ENCODE measurements around the gene RASGRP4.
"Not testable (repeated sequence)": the region's sequence is repeated elsewhere in the genome, so short reads cannot be mapped to it uniquely, and the experiment has no call there.

RASGRP4 gene

DNA sequence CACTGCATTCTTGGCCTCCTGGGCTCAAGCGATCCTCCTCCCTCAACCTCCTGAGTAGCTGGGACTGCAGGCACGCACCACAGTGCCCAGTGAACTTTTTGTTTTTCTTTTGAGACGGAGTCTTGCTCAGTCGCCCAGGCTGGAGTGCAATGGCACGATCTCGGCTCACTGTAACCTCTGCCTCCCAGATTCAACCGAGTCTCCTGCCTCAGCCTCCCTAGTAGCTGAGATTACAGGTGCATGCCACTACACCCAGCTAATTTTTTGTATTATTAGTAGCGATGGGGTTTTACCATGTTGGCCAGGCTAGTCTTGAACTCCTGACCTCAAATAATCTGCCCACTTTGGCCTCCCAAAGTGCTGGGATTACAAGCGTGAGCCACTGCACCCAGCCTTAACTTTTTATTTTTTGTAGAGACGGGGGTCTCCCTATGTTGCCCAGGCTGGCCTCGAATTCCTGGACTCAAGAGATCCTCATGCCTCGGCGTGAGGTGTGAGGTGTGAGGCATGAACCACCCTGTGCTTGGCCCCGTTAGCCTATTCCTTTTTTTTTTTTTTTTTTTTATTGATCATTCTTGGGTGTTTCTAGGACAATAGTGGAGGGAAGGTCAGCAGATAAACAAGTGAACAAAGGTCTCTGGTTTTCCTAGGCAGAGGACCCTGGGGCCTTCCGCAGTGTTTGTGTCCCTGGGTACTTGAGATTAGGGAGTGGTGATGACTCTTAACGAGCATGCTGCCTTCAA lies 62.9 kb downstream of the RASGRP4 start:
- not testable (repeated sequence) for DNase-seq

- DNase-seq = peak; percentile 69 to 70
Measured at GRCh38 chr19:38362076-38362945, 63.7 kb downstream of the RASGRP4 start.

DNA sequence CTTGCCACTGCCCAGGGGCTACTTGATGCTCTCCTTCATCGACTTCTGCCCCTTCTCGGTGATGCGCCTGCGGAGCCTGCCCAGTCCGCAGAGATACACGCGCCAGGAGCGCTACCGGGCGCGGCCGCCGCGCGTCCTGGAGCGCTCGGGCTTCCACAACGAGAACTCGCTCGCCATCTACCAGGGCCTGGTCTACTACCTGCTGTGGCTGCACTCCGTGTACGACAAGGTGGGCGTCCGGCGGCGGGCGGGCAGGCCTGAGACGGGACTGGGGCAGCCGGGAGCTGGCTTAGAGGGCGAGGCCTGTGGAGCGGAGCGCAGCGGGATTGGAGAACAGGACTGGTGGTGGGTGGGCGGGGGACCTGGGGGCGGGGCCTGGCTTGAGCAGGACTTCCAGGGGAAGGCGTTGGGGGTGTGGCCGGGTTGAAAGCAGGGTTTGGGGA lies 64.4 kb downstream of the RASGRP4 start:
- peak; percentile 67 to 68 for DNase-seq

GRCh38 chr19:38360839-38361631 lies 65.0 kb downstream of the RASGRP4 start:
- DNase-seq = no peak

GRCh38 chr19:38360351-38360750 lies 65.7 kb downstream of the RASGRP4 start:
- DNase-seq = no peak

DNA sequence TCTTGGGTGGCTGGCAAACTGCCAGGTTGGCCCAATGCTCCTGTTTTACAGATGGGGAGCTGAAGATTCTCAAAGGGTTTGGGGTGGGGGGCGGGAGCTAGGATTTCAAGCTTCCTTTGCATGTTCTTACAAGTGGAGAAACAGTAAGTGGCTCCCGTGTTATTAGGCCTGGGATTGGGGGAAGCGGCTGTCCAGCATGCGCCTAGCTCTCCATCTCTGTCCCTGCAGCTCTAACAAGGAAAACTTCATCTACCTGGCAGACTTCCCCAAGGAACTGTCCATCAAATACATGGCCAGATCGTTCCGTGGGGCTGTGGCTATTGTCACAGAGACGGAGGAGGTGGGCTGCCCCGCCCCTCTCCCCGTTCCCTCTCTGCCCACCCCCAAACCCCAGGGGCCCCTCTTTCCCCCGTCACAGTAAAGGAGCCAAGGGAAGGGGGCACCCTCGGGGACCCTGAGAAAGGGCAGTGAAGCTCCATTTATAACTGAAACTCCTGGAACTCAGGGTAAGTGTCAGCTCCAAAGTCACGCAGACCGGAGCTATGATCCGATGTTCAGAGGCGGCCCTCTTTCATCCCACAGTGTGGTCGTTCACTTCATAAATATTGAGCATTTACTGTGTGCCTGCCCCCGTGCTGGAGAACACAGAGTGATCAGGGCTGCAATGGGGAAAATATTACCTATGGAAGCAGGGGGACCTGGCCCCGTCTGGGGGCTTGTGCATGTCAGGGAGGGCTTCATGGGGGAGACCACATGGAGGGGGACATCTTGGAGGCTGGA lies 66.6 kb downstream of the RASGRP4 start:
- no peak for DNase-seq

All from AML-193 (cell line).